Iris pigment epithelial cell (primary cell): ENCODE data around the gene B3GALT4.
A peak's percentile ranks its signal among the peaks of the same experiment; 100 is the strongest.

Source experiments
- DNase-seq: peaks from one replicate; pipeline ENCODE4 v3.0.0-alpha.2; 2011; ENCODE audit warnings: low read depth

Gene B3GALT4

DNA sequence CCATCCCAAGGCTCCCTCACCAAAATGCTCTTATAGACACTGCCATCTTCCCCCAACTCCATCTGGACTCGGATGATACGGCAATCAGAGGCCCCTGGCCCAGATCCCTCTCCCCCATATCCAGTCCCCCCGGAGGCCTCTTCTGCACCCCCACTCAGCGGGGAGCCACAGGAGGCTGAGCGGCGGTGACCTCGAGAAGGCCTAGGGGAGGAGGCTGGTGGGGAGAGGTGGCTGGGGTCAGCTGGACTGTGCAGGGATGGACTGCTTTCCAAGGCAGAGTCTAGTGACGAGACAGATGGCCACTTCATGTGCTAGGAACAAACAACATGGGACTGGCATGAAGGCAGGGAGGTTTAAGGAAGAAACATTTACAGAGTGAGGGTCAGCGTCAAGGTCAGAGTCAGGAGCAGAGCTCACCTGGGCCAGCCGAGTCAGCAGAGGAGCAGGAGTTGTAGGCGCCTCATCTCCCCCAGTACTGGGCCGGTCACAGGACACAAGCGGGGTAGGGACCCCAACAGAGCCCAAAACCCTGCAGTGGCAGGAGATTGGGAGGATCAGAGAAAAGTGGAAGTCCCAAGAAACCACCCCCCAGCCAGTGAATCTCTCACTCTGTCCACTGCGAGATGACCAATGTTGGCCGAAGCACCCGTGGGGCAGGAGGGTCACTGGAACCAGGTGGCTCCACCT, 16.2 kb downstream of the B3GALT4 start:
- DNase-seq, result no peak

DNA sequence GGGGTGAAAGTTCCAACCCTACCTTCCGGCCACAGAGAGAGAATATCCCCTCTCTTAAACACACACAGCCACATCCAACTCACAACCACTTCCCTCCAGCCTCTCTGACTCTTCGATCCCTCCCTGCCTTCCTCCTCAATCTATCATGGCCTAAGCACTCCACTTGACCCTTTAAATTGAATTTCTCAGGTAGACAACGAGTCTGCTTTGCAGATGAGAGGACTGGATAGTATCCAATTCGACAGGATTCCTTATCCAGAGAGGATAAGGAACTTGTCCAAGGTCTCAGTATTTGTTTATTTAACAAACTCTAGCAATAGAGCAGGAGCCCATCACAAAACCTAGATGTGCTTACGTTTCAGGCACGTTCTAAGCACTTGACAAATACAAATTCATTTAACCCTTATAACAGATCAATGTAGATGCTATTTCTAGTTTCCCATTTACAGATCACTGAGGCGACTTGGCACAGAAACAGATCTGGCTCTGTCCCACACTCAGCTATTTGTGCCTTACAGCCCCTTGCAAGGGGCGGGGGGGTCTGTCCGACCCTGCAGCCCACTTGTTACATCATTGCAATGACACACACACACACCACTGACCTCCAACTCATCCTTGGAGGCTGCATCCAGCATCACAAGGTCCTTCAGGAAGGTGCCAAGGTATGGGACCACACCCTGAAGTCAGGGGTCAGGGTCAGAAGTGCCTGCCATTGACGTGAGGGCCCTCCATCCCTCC, 17.3 kb downstream of the B3GALT4 start:
- DNase-seq, result no peak

DNA sequence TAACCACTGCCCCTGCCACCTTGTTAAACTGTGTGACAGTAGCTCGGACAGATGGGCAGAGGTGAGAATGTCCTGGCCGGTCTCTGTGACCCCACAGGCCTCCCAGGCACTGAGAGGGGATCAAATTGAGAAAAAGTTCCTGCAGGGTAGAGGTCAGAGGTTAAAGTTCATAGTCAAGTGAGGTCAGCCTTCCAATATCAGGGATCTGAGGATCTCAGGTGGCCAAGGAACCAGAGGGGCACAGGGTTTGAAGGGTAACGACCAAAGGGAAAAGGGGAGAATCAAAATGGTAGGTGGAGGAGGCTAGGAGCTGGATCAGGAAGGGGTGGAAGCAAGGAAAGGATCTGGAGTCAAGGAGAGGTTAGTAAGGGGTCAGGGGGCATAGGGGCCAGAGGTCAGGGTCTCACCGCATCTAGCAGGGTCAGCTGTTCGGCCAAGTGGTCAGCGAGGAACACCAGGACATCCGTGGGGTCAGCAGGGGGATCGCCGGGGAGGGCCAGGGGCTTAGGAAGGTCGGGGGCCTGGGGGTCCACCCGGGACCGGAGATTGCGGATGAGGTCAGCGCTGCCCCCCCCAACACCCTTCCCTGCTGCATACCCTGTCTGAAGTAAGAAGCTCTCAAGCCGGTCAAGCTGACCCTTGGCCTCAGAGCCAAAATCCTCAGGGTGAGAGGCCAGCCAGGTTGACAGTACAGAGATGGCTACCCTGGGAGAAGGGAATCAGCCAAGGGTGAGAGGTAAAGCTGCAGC, 18.9 kb downstream of the B3GALT4 start:
- no peak for DNase-seq

DNA sequence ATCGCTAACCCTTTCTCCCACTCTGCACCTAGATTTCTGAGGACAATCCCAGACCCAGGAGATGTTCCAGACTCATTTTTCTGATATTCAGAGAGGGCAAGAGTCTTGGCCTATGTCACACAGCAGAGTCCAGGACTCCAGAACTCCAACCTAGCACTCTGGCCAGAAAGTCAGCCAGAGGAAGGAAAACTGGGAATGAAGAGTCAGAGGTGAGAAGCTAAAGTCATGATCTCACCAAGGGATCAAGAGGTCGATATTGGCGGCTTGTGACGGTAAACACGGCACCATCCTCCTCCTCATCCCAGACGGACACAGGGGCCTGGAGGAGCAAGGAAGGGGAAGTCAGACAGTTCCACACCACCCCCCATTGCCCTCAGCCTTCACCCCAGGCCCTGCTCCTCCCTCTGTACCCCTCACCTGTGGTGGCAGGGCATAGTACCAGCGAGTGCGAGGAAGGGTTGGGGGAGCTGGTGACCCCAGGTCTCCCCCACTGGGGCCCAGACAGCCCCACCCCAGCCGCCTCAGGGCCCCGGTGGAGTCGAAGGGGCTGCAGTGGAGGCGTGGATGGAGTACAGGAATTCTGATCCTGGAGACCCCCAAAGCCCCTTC, 20.0 kb downstream of the B3GALT4 start:
- no peak for DNase-seq

DNA sequence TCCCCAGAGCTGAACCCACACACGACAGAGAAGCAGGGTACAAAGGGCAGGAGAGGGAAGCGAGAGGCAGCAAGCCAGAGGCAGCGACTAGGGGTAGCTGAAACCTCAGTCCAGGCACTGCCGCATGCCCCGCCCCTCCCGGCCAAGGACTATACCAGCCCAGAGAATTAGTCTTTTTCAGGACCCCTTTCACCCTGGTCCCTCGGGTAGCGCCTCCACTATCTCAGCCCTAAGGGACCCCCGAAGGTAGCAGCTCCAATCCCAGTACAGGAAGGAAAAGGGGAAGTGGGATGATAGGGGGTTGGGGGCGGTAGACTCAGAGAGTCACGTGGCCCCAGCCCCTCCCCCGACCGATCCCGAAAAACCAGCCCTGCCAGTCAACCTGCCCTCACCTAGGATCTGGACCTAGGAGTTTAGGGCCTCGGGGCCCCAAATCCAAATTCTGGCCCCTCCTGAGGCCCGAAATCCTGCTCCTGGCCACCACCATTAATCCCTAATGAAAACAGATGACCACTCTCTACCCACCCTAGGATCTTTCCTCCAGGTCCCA, 20.6 kb downstream of the B3GALT4 start:
- no peak for DNase-seq

DNA sequence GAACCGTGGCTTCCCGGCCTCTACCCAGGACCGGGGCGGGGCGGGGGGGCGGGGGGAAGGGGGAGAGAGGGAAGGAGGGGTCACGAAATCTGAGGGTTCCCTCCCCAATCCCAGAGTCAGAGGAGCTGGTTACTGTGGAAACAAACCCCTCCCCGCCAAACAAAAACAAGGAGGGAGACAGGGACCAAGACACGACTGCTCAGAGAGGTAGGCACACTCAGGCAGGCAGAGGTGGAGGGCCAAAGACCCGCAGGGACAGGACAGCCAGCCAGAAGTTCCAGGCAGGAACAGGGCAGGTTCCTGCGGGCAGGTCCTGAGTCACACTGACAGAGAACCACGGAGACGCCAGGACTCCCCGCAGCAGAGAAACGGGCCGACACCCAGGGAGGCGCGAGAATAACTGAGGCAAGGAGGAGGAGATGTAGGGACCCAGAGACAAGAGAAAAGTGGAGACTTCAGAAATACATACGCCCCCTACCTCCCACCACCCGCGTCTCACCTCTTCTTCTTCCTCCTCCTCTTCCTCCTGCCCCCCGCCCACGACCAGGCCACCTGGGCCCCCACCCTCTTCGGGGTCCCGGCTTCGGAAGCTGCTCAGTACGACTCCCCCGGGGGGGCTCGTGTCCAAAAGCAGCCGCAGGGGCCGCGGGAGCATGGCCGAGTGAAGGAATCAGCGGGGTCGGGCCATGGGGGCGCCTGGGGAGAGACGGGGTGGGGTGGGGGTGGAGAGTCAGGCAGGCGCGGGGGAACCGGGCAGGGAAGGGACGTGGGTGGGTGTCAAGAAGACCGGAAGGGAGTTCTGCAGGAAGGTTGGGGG, 21.2 kb downstream of the B3GALT4 start:
- peak; percentile 81 for DNase-seq

DNA sequence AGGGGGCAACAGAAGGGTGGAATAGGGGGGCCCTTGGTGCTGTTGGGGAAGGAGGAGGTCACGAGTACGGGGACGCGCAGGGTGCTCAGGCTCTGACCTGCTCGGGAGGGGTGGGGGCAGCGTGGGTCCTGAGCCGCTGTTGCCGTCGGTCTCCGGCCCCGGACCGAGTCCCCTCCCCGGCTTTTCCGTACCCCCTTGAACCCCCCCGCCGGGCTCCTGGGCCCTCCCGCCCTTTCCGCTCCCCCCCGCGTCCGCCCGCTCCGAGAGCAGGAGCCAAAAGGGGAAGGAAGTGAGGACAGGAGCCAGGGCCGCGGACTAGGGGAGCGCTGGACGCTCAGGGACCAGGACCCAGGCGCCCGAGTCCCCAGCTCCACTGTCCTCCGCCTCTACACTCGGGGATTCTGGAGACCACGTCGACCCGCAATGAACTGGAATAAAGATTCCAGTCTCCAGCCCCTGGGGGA, 21.9 kb downstream of the B3GALT4 start, which contains the start of gene RGL2:
RGL2 (minus strand) TSS at position 170 of the 464 bp plus-strand sequence. CDS start 332 bp downstream, outside the sequence.
- peak; percentile 53 for DNase-seq

DNA sequence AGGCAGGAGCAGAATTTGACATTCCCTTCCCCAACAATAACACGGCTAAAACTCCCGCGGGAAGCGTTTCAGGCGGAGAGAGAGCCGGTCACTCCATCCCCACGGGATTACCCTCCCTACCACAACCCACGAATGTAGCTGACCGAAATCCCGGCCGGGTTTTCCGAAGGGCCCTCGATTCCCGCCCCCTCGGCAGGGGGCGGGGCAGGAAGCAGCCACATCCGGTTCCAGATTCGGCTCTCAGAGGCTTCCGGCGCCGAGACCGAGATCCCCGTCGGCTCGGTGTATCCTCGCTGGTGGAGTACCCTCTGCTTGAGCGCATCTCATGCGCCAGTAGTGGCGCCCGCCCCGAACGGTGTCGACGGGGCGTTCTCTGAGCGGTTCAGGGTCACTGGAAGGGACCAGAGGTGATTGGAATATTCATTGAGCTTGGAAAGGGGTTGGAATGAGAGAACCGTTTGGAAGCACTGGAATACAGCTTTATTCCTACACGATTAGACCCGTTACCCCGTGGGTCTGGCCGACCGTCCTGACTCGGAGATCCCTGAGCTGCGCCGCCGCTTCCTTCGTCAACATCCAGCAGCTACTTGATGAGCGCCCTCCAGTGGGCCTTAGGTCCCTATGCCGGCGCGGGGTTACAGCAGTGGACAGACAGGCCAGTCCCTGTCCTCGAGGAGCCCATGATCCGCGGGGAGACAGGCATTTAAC, 22.5 kb downstream of the B3GALT4 start:
- peak; percentile 93 for DNase-seq

DNA sequence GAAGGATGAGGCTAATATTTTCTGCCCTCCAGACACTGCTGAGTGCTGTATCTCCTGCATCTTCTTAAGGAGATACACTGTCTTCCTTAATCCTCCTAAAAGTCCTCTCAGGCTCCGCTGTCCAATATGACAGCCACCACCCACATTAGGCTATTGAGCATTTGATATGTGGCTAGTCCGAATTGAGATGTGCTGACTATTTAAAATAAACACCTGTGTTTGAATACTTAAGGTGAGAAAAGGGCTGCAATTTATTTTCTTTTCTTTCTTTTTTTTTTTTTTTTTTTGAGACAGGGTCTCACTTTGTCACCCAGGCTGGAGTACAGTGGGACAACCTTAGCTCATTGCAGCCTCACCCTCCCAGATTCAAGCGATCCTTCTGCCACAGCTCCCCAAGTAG, 25.0 kb downstream of the B3GALT4 start:
- no peak for DNase-seq

DNA sequence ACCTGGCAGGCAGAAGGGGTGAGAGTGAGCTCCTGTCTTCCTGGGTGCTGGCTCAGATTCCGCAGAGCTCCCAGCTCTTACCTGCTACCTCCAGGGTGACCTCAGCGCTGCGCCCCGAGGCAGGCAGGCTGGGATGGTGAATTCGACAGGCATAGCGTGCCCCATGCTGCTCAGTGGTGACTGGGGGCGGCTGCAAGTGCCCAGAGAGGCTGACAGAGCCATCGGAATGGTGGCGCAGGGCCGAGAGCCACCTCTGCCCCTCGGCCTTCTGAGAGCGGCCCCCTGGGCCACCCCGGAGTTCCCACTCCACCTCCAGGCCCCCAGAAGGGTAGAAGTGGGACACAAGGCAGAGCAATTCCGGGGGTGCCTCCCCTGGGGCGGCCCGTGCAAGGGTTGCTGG, 27.3 kb downstream of the B3GALT4 start:
- DNase-seq, result no peak

DNA sequence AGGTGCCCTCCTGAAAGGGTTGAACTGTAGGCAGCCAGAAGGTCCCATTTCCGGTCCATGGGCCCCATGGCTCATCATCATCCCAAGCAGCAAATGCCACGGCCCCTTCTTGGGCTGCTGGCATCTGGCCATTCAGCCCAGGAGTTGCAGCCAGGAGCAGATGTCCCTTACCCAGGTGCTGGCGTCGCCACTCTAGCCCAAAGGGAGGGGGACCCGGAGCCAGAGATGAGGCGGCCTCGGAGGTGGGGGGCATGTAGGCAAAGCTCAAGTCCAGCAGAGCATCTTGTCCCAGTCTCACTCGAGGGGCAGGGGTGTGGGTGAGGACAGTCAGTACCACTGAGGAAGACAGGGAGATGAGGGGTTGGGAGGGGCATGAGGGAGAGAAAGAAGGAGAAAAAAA, 28.1 kb downstream of the B3GALT4 start:
- DNase-seq, result no peak

DNA sequence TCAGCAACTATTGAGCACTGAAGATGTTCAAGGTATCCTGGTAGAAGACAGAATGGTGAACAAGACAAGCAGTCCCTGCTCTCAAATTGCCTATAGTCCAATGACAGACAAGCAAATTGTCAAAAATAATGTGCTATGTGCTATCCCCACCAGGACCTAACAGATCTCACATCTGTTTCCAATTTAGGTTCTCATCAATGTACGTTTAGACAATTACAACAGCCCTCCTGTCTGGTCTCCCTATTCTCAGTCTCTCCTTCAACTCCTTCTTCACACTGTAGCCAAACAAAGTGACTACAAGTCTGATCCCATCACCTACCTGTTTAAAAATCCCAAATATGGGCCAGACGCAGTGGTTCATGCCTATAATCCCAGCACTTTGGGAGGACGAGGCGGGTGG, 29.4 kb downstream of the B3GALT4 start:
- DNase-seq, result no peak

DNA sequence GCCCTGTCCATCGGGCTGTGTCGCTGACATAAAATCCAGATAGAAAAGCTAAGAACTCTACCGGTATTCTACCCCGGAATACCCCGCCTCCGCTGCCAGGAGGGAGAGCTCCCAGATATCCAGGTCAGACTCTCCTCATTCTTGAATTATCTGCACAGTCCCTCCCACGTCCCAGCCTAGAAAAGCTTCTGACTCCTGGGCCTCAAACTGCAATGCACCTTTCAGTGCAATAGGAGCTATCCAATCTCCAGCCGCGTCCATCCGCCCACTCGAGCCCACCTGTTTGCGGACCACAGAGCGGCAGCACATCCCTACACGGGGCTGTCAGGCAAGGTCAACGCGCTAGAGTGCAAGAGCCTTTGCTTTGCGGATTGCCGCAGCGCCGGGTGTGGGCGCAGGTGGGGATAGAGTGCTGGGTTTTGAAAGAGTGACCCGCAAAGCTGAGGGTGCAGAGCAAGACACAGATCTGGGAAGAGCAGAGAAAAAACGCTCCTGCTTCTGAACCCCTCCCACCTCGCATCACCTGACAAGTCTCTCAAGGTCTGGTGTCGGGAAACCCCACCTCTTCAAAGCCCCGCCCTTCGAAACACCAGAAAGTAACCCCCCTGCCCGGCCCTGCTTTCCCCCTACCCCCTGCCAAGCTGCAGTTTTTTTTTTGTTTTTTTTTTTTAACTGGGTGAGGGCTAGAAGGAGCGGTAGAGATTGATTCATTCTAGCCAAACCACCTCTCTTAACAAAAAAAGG, 35.6 kb downstream of the B3GALT4 start:
- peak; percentile 87 for DNase-seq

DNA sequence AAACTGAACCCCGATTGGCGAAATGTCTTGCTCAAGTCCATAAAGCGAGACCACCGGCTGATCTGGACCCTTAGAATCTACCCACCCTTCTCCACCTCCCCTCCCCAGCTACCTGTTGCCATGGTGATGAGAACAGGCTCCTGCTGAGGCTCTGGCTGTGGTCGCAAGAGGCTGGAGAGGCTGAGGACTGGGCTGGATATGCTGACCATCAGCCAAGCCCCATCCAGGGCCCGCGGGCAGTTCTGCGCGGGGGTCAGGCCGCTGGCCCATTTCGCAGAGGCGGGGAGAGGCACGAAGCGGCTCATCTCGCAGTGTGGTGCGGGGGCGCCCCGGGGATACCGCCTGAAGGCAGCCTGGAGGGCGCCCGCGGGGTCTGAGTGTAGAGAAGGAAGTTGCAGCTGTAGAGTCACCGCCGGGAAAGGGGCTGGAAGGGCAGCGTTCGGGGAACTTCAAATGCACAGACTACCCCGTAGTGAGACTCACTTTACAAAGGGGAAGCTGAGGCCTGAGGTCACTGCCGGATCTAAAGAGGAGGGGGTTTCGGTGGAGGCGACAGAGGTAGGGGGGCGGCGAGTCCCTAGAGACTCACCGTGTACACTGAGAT, 36.3 kb downstream of the B3GALT4 start:
- peak; percentile 42 for DNase-seq

DNA sequence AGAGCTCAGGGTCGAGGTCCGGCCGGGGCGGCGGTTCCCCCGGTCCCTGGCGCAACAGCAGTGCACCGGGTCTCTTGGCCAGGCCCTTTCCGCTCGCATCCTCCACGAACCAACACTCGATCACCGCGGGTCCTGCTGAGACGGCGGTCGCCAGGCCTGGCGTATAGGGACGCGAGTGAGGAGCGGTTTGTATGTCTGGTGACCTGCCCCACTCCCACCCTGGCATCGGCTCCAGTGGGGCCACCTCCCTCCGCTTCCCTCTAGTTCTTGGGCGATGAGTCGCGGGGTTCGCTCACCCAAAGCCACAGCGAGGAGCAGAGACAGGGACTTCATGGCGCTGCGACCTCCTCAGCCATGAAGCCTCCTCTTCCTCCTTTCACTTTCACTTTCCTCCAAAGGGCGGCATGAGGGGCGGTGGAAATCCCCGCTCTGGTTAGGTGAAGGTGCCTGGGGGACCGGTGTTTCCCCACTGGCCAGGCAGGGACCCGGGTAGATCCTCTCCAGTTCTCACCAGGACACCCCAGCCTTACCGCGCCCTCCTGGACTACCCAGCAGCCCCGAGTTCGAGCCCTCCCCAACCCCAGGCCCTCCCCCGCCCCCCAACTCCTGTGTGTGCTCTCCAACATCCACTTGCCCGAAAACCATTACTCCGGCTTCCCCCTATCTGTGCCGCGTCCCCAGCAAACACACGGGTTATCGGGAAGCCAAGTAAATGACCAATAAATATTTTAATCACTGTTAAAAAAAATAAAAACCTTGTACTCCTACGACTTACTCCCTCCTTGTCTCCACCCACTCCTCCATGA, 37.0 kb downstream of the B3GALT4 start, which contains the start of gene TAPBP:
TAPBP (minus strand) TSS at position 370 of the 806 bp plus-strand sequence; CDS start at position 333, 37 bp downstream.
- peak; percentile 79 for DNase-seq

DNA sequence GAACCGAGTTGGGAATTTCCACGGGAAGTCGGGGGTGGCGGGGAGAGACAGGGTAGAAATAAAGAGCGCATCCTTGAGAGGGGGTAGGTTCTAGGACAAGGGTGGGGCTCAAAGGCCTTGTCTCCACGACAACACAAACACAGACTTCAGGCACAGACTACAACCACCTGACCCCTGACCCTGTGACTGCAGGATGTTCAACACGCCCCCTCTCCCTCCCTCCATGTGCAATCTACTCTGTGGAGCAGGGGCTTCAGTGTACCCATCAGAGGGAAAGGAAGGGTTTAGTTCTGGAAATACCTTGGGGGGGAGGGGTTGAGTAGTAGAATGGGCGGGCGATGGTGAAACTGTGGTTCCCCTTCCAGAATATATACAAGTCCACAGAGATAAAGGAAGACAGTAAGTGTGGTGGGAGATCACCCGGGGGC, 37.6 kb downstream of the B3GALT4 start:
- DNase-seq, result peak; percentile 81

DNA sequence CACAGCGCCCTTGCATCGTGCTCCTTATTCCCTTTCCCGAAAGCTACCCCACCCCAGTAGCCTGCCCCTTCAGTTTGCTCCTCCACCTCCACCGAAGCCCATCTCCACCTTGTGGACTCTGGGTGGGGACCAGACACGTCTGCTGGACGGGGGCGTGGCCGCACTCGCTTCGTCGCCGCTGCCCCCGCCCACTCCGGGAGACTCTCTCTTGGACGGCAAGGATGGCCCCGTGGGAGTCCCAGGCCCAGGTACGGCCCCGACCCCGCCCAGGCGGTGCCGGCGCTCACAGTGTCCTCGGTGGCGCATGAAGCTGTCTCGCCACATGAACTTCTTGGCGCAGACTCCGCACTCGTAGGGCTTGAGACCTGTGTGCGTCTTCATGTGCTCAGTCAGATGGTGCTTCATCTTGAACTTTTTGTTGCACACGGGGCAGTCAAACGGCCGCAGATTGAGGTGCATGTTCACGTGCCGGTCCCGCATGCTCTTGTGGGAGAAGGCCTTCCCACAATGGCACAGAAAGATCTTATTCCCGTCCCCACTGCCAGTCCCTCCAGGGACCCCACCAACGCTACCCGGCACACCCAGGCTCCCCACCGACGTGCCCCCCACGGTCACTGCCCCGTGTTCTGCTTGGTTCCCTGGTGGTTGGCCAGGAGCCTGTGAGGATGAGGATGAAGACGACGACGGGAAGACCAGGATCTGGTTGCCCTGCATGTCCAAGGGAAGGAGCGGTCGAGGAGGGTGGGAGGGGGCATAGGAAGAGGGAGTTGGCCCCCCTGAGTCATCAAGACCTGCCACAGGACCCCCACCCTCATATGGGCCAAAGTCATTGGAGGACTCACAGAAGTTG, 38.2 kb downstream of the B3GALT4 start:
- DNase-seq, result peak; percentile 29
